MCF 10A (cell line): Measurements from ENCODE around the gene KLHL15. TPM values are rescaled to one million over a fixed set of nuclear protein-coding genes. Genes with fewer than 3 reads are reported as not detected.

ENCODE experiments used
- Bru-seq: library from RNA; stranded (reverse); fragments of 400-500 nt; gene quantifications from one replicate; lab custom pipeline; 2021; lab: Mats Ljungman, UMichigan
- BruChase-seq, 2 experiments: library from RNA; stranded (reverse); fragments of 400-500 nt; gene quantifications; one replicate each; lab custom pipeline; 2021; lab: Mats Ljungman, UMichigan
- BruUV-seq: library from RNA; stranded (reverse); fragments of 400-500 nt; replicated peaks from 2 replicates; lab custom pipeline; 2021; lab: Mats Ljungman, UMichigan
- CTCF ChIA-PET: fragments of 300-600 bp; sonication (Branson Sonifier 250); formaldehyde crosslinking; extraction: SDS; loops from one replicate; lab custom pipeline; 2021; ENCODE audit warnings: antibody characterized with exemption, inconsistent platforms; lab: Yijun Ruan, JAX
- POLR2A ChIA-PET: fragments of 300-600, 350-650 bp; sonication (Branson Sonifier 250); formaldehyde crosslinking; extraction: SDS; loops from one replicate; lab custom pipeline; 2020; ENCODE audit warnings: antibody characterized with exemption, inconsistent platforms; lab: Yijun Ruan, JAX
- DNase-seq: peaks from one replicate; pipeline ENCODE4 v3.0.0-alpha.2; 2018; ENCODE audit not compliant: unreplicated experiment
- H3K27ac Mint-ChIP-seq: one replicate; pipeline ENCODE4 v1.8.0; 2022; ENCODE audit warnings: mild to moderate bottlenecking, low read depth, mixed read lengths; ENCODE audit not compliant: unreplicated experiment
- H3K27me3 Mint-ChIP-seq: one replicate; pipeline ENCODE4 v1.8.0; 2022; ENCODE audit warnings: mixed read lengths; ENCODE audit not compliant: insufficient read depth, unreplicated experiment
- H3K36me3 Mint-ChIP-seq: one replicate; pipeline ENCODE4 v1.8.0; 2022; ENCODE audit warnings: mild to moderate bottlenecking, moderate library complexity, mixed read lengths; ENCODE audit not compliant: insufficient read depth, unreplicated experiment
- H3K4me1 Mint-ChIP-seq: one replicate; pipeline ENCODE4 v1.8.0; 2022; ENCODE audit warnings: mixed read lengths; ENCODE audit not compliant: insufficient read depth, unreplicated experiment
- H3K4me3 Mint-ChIP-seq: one replicate; pipeline ENCODE4 v1.8.0; 2022; ENCODE audit warnings: mild to moderate bottlenecking, moderate library complexity, mixed read lengths; ENCODE audit not compliant: unreplicated experiment
- H3K9me3 Mint-ChIP-seq: one replicate; pipeline ENCODE4 v1.8.0; 2022; ENCODE audit warnings: mixed read lengths; ENCODE audit not compliant: unreplicated experiment
- CTCF ChIP-seq: fragments of 200-600 bp; IDR thresholded peaks from one replicate; pipeline ENCODE4 v1.8.0; 2022; ENCODE audit warnings: antibody characterized with exemption, mild to moderate bottlenecking; ENCODE audit not compliant: unreplicated experiment
- intact Hi-C: fragments of 100-400 bp; cut with micrococcal nuclease; formaldehyde crosslinking; loops from 2 replicates; pipeline ENCODE4 v1.14.1; 2022
- long read RNA-seq: library from polyadenylated mRNA; stranded (forward); transcript quantifications from one replicate; pipeline ENCODE4 v2.0.0, GENCODE V29; 2022
- total RNA-seq: library from RNA; stranded (reverse); gene quantifications from 2 replicates; pipeline ENCODE4 v1.2.3, GENCODE V29; 2022

The KLHL15 gene
- total RNA-seq (4.8 and 5.6 TPM in 2 replicates), Bru-seq, nascent RNA (percentile 62 among the genes with signal in this experiment), BruChase-seq, experiment 1, labeled RNA remaining after a 6-hour chase (percentile 47 among the genes with signal in this experiment), BruChase-seq, experiment 2, labeled RNA remaining after a 2-hour chase (percentile 72 among the genes with signal in this experiment)
- long read RNA-seq, partial matches to known transcripts = 5 of 7 reads
- long read RNA-seq, other reads (novel, unspliced or antisense) = 2 of 7 reads

GRCh38 chrX:24027086-24027485, at the start of gene KLHL15:
Gene KLHL15, minus strand, starts transcription at chrX:24027186. Its CDS starts 20,493 bp downstream, at chrX:24006693.
- BruUV-seq = no TSS peak
- intact Hi-C loops = no loop called here
- no peaks in the 10 kb centered on the region for H3K9me3 Mint-ChIP-seq
- ChIA-PET POLR2A (interaction anchor here (0.5 to 6.6 kb wide), 10 partner anchors 25 to 1256 kb away, joined by 3 to 114 read pairs (median 6); partner anchors contain the start of genes APOO, CXorf58, EIF2S3 and SAT1), CTCF (interaction anchor here (0.6 to 4.4 kb wide), 4 partner anchors 25 to 58 kb away, joined by 3 to 23 read pairs (median 5); partner anchors contain the start of gene EIF2S3)
- peaks cover 39% of the 10 kb centered on the region for H3K27me3 Mint-ChIP-seq
- no peak for TF ChIP-seq CTCF
- H3K36me3 Mint-ChIP-seq = no peaks in the 10 kb centered on the region
- no peak for DNase-seq
- peak within 1 kb of the TSS; percentile 73 for H3K4me3 Mint-ChIP-seq
- peak within 1 kb of the TSS; percentile 77 for H3K27ac Mint-ChIP-seq
- H3K4me1 Mint-ChIP-seq = no peaks in the 10 kb centered on the region

GRCh38 chrX:24069877-24070276, 42.9 kb upstream of the KLHL15 start:
- no peak overlapping the region for H3K27ac Mint-ChIP-seq
- BruUV-seq = no TSS peak
- CTCF ChIA-PET = interaction anchor here (0.7 to 0.9 kb wide), 2 partner anchors 173 to 1931 kb away, joined by 3 read pairs; no protein-coding TSS in a partner anchor
- no peaks in the 10 kb centered on the region for H3K9me3 Mint-ChIP-seq
- no peak for DNase-seq
- H3K36me3 Mint-ChIP-seq = peaks cover 100% of the 10 kb centered on the region
- intact Hi-C loops = no loop called here
- no peak for TF ChIP-seq CTCF
- no peaks in the 10 kb centered on the region for H3K4me1 Mint-ChIP-seq
- no peak overlapping the region for H3K4me3 Mint-ChIP-seq
- POLR2A ChIA-PET = interaction anchor here (1.4 kb wide), 1 partner anchor 13 kb away, joined by 3 read pairs; no protein-coding TSS in a partner anchor
- H3K27me3 Mint-ChIP-seq = no peaks in the 10 kb centered on the region

- POLR2A ChIA-PET = interaction anchor here (1.0 kb wide), 1 partner anchor 8 kb away, joined by 3 read pairs; no protein-coding TSS in a partner anchor
- Mint-ChIP-seq H3K27me3 (no peaks in the 10 kb centered on the region), H3K27ac (no peak overlapping the region), H3K4me3 (no peak overlapping the region), H3K9me3 (no peaks in the 10 kb centered on the region), H3K36me3 (peaks cover 46% of the 10 kb centered on the region), H3K4me1 (no peaks in the 10 kb centered on the region)
- intact Hi-C loops = no loop called here
- BruUV-seq = no TSS peak
- no peak for DNase-seq
- TF ChIP-seq CTCF = no peak
- CTCF ChIA-PET = interaction anchor here (0.5 to 1.0 kb wide), 2 partner anchors 12 to 85 kb away, joined by 3 to 4 read pairs; no protein-coding TSS in a partner anchor
These were observed 36.5 kb upstream of the KLHL15 start for GRCh38 chrX:24063488-24063887.

GRCh38 chrX:24055043-24055356, 28.0 kb upstream of the KLHL15 start:
- H3K27ac Mint-ChIP-seq = peak overlapping the region; percentile 99
- intact Hi-C loops = no loop called here
- no peaks in the 10 kb centered on the region for H3K4me1 Mint-ChIP-seq
- no peak for DNase-seq
- peaks cover 10% of the 10 kb centered on the region for H3K27me3 Mint-ChIP-seq
- BruUV-seq = TSS peak; percentile 66
- TF ChIP-seq CTCF = no peak
- H3K4me3 Mint-ChIP-seq = no peak overlapping the region
- no peaks in the 10 kb centered on the region for H3K36me3 Mint-ChIP-seq
- ChIA-PET POLR2A (interaction anchor here (0.7 to 4.9 kb wide), 20 partner anchors 9 to 888 kb away, joined by 3 to 114 read pairs (median 6); partner anchors contain the start of genes ACOT9, APOO, CXorf58 and KLHL15), CTCF (interaction anchor here (0.6 to 3.3 kb wide), 17 partner anchors 14 to 444 kb away, joined by 3 to 23 read pairs (median 6); partner anchors contain the start of genes APOO, CXorf58 and KLHL15)
- no peaks in the 10 kb centered on the region for H3K9me3 Mint-ChIP-seq
